Measurements from ENCODE around the gene CTNNA2. TPM values are rescaled to one million over a fixed set of nuclear protein-coding genes. Genes with fewer than 3 reads are reported as not detected.

Gene CTNNA2
- total RNA-seq, 1 donor from 2014 or later, result 2.9 TPM

GRCh38 chr2:80209458-80209857 is 696.6 kb downstream of the CTNNA2 start:
- Histone ChIP-seq H3K4me3 (no peak overlapping the region), H3K27ac (no peak overlapping the region), H3K9me3 (no peaks in the 10 kb centered on the region), H3K4me1 (no peaks in the 10 kb centered on the region), H3K36me3 (no peaks in the 10 kb centered on the region), H3K27me3 (no peaks in the 10 kb centered on the region)
- intact Hi-C loops (cut with DNase I), result no loop called here
- no peak for DNase-seq (ENCODE audit: extremely low spot score in 2 of 2)
- no peak for TF ChIP-seq POLR2A (IDR thresholded peaks at IDR 0.05)
- TF ChIP-seq CTCF (IDR thresholded peaks at IDR 0.05), result no peak
- no peak for TF ChIP-seq POLR2AphosphoS5 (IDR thresholded peaks at IDR 0.05; ENCODE audit: insufficient read depth in 1 of 2, low read depth in 1 of 2)

- TF ChIP-seq CTCF (IDR thresholded peaks at IDR 0.05), result no peak
- TF ChIP-seq POLR2A (IDR thresholded peaks at IDR 0.05), result no peak
- TF ChIP-seq POLR2AphosphoS5 (IDR thresholded peaks at IDR 0.05; ENCODE audit: insufficient read depth in 1 of 2, low read depth in 1 of 2), result no peak
- Histone ChIP-seq H3K4me3 (no peak overlapping the region), H3K27ac (no peak overlapping the region), H3K9me3 (no peaks in the 10 kb centered on the region), H3K36me3 (no peaks in the 10 kb centered on the region), H3K4me1 (no peaks in the 10 kb centered on the region), H3K27me3 (no peaks in the 10 kb centered on the region)
- intact Hi-C loops (cut with DNase I), result no loop called here
- no peak for DNase-seq (ENCODE audit: extremely low spot score in 2 of 2)
Measured at GRCh38 chr2:80217446-80217845, 704.6 kb downstream of the CTNNA2 start.

DNA sequence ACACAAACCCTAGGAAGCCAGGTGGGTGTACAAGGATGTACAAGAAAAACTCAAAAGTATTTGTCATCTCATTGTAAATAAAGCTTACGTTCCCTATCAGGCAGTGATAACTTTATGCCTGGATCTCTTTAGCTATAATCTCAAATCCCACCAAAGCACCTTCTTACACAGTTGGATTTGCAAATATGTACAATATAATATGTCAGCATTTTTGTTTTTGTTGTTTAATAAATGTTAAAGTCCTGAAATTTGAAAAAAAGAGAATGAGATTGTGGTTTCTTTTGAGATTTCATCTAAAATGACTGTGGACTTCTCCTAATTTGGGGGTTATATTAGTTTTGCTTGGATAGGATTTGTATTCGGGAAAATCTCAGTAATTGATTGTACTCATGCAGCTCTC is 709.8 kb downstream of the CTNNA2 start:
- no peak for DNase-seq (ENCODE audit: extremely low spot score in 2 of 2)
- Histone ChIP-seq H3K27ac (no peak overlapping the region), H3K27me3 (no peaks in the 10 kb centered on the region), H3K9me3 (no peaks in the 10 kb centered on the region), H3K4me1 (no peaks in the 10 kb centered on the region), H3K36me3 (no peaks in the 10 kb centered on the region), H3K4me3 (no peak overlapping the region)
- no peak for TF ChIP-seq CTCF (IDR thresholded peaks at IDR 0.05)
- no peak for TF ChIP-seq POLR2A (IDR thresholded peaks at IDR 0.05)
- TF ChIP-seq POLR2AphosphoS5 (IDR thresholded peaks at IDR 0.05; ENCODE audit: insufficient read depth in 1 of 2, low read depth in 1 of 2), result no peak
- intact Hi-C loops (cut with DNase I), result no loop called here

DNA sequence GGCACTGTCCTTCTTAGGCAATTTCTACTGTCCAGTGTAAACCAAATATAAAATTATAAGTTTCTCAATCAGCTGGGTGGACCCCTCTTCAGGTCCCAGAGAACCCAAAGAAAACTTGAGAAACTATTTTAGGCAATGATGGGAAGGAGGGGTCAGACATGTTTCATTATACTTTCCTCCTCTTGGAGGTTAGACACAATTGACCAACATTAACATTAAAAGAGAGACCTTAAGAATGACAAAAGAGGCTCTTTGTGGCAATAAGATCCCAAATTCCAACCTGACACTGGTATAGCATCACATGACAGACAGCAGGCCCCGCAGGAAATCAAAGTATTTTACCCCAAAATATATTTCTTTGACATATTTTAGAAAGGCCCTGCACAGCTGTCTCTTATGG is 718.6 kb downstream of the CTNNA2 start:
- H3K27ac ChIP-seq, result no peak overlapping the region
- intact Hi-C loops (cut with DNase I), result no loop called here
- H3K27me3 ChIP-seq, result no peaks in the 10 kb centered on the region
- no peak overlapping the region for H3K4me3 ChIP-seq
- no peaks in the 10 kb centered on the region for H3K4me1 ChIP-seq
- H3K9me3 ChIP-seq, result no peaks in the 10 kb centered on the region
- TF ChIP-seq POLR2AphosphoS5 (IDR thresholded peaks at IDR 0.05; ENCODE audit: insufficient read depth in 1 of 2, low read depth in 1 of 2) (no peak), POLR2A (IDR thresholded peaks at IDR 0.05) (no peak), CTCF (IDR thresholded peaks at IDR 0.05) (no peak)
- DNase-seq (ENCODE audit: extremely low spot score in 2 of 2), result no peak
- H3K36me3 ChIP-seq, result no peaks in the 10 kb centered on the region

DNA sequence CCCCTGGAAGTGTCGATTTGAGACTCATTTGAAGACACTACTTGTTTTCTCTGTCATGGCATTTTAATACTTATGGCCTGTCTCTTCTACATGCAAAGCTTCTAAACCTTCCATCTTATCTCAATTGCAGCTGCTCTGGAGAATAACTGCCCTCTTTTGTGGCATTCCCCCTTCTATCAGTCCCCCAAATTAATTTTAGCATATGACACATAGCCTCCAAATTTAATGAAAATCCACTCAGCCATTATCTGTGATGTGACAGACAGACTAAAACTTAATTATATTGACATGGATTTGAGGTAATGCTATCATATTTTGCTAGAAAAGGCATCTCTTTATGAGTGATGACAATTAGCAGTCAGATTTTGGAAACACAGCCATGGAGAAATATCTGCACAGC is 720.5 kb downstream of the CTNNA2 start:
- intact Hi-C loops (cut with DNase I), result no loop called here
- no peak for DNase-seq (ENCODE audit: extremely low spot score in 2 of 2)

More for the DNA sequence above, 720.5 kb downstream of the CTNNA2 start:
- Histone ChIP-seq H3K9me3 (no peaks in the 10 kb centered on the region), H3K36me3 (no peaks in the 10 kb centered on the region), H3K4me1 (no peaks in the 10 kb centered on the region), H3K27ac (no peak overlapping the region), H3K27me3 (no peaks in the 10 kb centered on the region), H3K4me3 (no peak overlapping the region)
- TF ChIP-seq POLR2AphosphoS5 (IDR thresholded peaks at IDR 0.05; ENCODE audit: insufficient read depth in 1 of 2, low read depth in 1 of 2) (no peak), CTCF (IDR thresholded peaks at IDR 0.05) (no peak), POLR2A (IDR thresholded peaks at IDR 0.05) (no peak)

Data from vagina (tissue), 2 donors.